H54 (cell line): ENCODE results near the gene TPRN.

ENCODE experiments used
- DNase-seq: peaks from one replicate; pipeline ENCODE4 v3.0.0; 2011; ENCODE audit warnings: low spot score, mixed read lengths; ENCODE audit not compliant: insufficient read length
- FAIRE-seq: peaks from 3 replicates; lab custom pipeline; 2011; peaks lifted over from hg19 to GRCh38; lab: Jason Lieb, UNC
- POLR2A ChIP-seq: IDR thresholded peaks from 2 replicates; pipeline ENCODE4 v1.6.1; 2011; ENCODE audit warnings: low read depth, mild to moderate bottlenecking, low read length

TPRN gene

DNA sequence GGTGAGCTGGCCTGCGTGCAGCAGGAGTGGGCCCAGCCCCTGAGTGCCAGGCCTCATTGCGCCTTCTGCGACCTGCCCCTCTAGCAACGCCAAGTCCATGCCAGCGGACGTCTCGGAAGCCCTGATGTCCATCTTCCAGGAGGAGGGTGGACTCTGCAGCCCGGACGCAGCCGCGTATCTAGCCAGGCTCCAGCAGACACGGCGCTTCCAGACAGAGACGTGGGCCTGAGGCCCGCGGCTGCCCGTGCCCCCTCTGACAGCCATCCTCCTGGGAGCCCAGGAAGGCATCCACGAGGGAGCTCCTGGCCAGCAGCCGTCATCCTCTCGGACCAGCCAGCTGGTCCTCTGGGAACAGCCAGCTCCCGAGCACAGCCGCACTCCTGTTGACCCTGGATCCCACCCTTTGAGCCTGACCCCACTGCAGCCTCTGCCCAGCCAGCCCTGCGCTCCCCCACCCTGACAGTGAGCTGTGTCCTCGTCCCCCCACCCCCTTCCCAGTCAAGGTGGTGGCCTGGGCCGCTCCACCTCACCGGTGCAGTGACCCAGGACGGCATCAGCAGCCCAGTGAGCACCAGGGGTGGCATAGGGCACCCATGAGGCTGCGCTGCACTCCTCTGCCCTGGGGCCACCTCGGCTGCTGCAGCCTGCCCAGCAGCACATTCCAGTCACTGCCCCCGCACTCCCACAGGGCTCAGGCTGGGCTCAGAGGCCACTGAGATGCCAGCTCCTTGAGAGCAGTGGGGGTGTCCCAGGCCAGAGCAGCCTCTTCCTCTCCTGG, 15.8 kb upstream of the TPRN start:
- no peak for FAIRE-seq
- DNase-seq, result no peak
- no peak for TF ChIP-seq POLR2A

DNA sequence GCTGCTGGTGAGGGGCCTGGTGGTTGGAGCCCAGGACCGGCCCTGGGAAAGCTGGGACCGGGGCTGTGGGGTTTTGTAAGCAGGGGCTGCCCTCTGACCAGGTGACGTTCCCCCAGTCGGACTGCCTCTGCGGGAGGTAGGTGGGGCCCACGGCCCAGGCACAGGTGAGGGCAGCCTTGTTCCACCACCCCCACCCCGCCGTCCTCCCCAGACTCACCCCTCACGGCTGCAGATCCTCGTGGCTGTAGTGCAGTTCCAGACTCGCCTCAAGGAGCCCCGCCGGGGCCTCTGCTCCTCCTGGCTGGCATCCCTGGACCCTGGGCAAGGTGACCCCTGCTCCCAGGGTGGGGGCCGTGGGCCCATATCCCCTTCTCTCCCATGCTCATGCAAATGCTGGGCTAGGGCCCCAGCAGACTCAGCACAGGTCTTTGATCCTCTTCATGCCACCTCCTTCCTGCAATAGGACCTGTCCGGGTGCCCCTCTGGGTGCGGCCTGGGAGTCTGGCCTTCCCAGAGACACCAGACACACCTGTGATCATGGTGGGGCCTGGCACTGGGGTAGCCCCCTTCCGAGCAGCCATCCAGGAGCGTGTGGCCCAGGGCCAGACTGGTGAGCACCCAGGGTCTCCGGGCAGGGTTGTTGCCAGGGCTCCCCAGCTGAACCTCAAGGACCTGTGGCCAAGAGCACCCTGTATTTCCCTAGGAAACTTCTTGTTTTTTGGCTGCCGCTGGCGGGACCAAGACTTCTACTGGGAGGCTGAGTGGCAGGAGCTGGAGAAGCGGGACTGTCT, 14.8 kb upstream of the TPRN start:
- TF ChIP-seq POLR2A, result no peak
- FAIRE-seq, result no peak
- no peak for DNase-seq

DNA sequence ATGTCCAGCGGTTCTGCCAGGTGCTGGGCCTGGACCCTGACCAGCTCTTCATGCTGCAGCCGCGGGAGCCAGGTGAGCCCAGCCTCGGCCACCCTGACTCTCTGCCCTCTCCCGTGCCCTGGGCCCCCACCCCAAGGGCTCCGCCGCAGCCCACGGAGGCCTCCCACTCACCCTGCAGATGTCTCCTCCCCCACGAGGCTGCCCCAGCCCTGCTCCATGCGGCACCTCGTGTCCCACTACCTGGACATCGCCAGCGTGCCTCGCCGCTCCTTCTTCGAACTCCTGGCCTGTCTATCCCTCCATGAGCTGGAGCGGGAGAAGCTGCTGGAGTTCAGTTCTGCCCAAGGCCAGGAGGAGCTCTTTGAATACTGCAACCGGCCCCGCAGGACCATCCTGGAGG, 14.1 kb upstream of the TPRN start:
- DNase-seq, result no peak
- no peak for FAIRE-seq
- TF ChIP-seq POLR2A, result no peak

DNA sequence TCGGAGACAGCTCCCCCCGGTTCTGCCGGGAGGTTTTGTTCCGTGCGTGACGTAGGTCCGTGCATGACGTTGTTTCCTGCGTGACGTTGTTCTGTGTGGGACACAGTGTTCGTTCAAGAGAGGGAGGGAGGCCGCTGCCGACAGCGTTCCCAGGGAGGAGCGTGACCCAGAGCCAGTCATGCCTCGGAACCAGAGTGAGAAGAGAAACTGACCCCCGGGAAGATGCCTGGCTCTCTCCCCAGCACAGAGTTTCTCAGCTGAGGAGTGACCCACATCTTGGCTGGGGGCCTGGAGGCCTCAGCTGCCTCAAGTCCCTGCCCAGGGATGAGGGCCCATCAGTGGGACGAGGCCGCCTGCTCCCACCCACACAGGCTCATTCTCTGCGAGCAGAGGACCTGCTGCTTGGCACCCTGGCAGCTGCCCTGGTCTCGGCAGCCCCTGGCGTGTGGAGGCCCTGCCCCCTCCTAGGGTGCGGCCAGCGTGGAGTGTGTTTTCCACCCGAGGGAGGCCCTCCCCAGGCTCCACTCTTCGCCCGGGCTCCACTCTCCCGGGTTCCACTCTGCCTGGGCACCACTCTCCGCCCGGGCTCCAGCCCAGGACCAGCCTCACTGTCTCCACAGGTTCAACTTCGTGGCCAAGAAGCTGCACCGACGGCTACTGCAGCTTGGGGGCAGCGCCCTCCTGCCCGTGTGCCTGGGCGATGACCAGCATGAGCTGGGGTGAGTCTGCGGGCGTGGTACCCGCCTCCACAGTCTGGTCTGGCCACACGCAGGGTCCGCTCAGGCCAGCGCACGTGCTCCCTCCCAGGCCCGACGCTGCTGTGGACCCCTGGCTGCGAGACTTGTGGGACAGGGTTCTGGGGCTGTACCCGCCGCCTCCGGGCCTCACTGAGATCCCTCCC, 12.9 kb upstream of the TPRN start:
- FAIRE-seq, result no peak
- no peak for DNase-seq
- no peak for TF ChIP-seq POLR2A

DNA sequence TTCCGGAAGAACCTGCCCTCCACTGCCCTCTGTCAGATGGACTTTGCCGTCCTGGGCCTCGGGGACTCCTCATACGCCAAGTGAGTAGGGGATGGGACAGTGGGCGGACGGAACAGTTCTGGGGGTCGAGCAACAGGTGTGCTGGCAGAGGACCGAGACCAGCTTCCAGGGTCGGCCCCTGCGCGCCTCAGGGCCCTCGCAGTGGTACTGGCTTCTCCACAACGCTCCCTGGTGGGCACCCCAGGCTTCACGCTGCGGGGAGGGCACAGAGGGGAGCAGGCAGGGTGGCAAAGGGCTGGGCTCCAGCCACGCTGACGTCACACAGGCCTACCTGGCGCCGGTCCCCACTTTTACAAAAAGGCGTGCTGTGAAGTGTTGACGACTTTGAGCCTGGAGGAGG, 12.0 kb upstream of the TPRN start:
- no peak for DNase-seq
- no peak for FAIRE-seq
- TF ChIP-seq POLR2A, result no peak

DNA sequence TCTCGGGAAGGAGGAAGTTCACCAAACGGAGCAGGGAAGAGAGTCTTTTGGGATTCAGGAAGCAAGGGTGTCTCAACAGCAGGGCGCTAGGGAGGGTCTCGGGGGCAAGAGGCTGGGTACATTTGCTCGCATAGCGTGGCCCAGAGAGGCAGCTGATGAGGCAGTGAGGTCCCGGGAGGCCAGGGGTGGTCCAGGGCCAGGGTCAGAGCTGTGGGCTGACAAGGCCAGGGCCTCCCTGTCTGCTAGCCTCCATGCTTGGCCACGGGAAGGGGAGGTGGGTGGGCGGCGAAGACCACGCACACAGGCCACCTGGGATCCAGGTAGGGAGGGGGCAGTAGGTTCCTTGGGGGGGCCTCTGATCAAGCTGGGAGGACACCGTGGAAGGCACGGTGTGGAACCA, 11.0 kb upstream of the TPRN start:
- no peak for FAIRE-seq
- no peak for DNase-seq
- no peak for TF ChIP-seq POLR2A

DNA sequence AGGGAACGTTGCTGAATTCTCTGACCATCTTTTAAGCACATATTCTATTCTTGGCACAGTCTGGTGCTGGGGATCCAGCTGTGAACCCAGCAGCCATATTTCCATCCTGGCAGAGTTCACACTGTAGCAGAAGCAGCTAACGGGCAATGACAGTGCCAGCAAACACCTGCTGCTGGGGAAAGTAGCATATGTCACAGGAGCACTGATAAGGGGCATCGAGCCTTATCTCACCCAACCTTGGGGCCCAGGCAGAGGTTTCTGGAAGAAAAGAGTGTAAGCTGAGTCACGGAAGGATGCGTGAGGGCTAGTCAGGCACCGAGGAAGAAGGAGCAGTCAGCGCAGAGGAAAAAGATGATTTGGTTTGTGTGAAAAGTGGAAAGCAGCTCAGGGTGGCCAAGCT, 6.1 kb upstream of the TPRN start:
- no peak for TF ChIP-seq POLR2A
- FAIRE-seq (no peak), DNase-seq (no peak)

DNA sequence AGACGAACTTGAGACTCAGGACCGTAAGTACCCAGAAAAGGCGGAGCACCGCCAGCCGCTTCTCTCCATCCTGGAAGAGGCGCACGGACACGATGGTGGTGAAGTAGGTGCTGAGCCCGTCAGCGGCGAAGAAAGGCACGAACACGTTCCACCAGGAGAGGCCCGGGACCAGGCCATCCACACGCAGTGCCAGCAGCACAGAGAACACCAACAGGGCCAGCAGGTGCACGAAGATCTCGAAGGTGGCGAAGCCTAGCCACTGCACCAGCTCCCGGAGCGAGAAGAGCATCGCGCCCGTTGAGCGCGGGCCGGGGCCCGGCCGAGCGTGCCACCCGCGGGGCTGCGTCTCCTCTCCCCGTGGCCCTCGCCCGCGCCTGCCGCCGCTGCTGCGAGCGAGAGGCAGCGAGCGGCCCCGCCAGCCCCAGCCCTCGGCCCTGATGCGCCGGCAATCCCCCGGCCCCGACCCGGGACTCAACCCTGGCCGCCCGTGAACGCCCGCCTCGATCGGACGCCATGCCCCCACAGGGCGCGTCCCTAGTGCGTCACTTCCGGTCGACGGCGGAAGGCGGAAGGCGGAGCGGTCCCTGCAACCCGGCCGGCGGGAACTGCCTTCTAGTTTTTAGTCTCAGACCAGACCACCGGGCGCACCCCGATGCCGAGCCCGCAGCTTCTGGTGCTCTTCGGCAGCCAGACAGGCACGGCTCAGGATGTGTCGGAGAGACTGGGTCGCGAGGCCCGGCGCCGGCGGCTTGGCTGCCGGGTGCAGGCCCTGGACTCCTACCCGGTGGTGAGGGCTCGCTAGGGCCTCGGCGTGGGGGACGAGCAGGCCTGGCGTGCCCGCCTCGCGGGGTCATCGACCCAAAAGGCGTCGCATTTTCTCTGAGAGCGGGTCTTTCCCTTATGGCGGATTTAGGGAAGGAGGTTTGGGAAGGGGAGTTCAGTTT, 4.9 kb upstream of the TPRN start, which contains the start of the genes NDOR1 and TMEM203:
NDOR1 (plus strand) TSS at position 575 of the 944 bp plus-strand sequence; CDS start at position 653, 78 bp downstream.
TMEM203 (minus strand) TSS at position 523 of the 944 bp plus-strand sequence; CDS start at position 289, 234 bp downstream.
- DNase-seq (peak; percentile 100), FAIRE-seq (no peak)
- peak; percentile 87 for TF ChIP-seq POLR2A

DNA sequence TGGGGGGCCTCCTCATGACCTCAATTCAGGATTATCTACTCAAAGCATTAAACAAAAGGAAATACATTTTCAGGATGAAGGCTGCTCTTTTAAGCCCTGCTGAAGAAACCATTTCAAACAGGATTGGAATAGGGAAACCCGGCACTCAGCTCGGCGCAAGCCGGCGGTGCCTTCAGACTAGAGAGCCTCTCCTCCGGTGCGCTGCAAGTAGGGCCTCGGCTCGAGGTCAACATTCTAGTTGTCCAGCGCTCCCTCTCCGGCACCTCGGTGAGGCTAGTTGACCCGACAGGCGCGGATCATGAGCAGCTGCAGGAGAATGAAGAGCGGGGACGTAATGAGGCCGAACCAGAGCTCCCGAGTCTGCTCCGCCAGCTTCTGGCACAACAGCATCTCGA, 4.2 kb upstream of the TPRN start:
- no peak for DNase-seq
- TF ChIP-seq POLR2A, result no peak

DNA sequence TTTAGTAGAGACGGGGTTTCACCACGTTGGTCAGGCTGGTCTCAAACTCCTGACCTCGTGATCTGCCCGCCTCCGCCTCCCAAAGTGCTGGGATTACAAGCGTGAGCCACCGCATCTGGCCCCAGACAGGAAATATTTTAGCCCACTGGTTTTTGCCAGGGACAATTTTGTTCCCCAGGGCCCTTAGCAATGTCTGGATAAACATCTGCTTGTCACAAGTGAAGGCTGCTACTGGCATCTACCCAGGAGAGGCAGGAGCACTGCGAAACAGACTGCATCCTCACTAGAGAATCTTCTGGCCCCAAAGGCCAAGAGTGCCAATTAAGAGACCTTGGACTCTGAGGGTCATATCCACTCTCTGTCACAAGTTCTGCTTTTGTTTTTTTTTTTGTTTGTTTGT, 2.4 kb upstream of the TPRN start:
- FAIRE-seq (no peak), DNase-seq (no peak)
- no peak for TF ChIP-seq POLR2A

More for the DNA sequence above, 4.2 kb upstream of the TPRN start:
- no peak for FAIRE-seq

DNA sequence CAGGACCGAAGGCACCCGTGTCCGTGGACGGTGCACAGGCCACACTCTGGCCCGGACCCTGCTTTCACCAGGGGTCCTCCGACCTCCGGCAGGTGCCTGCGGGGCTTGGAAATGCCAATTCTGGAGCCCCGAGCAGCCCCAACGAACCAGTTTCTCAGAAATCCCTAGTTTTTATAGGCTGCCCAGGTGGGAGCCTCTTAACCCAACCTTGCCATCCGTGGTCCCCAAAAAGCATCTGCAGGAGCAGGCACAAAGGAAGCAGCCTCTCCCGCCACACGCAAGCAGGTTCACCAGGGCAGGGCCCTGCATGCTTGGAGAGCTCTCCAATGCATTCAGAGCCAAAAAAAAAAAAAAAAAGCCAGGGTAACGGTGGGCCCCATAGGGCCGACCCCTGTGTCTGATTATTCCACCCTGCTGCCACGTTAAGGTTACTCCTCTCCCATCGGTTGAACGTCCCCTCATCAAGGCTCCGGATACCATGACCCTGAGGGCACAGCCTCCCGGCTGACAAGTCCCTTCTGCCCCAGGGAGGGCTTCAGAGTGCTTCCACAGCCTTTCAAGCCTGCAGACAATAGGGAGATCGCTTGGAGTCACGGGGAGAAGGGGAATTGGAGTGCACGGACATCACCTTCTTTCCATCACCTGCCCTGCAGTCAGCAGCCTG, 796 bp upstream of the TPRN start:
- no peak for FAIRE-seq
- TF ChIP-seq POLR2A, result no peak
- no peak for DNase-seq
